Lower leg skin (tissue), 4 donors: Measurements from ENCODE around the gene RCHY1. TPM values are rescaled to one million over a fixed set of nuclear protein-coding genes. Genes with fewer than 3 reads are reported as not detected.

ENCODE experiments used
- DNase-seq, 2 donors: peaks; one replicate each; pipeline ENCODE4 v3.0.0-alpha.2; 2019; ENCODE audit warnings: low spot score in 2 of 2
- H3K4me3 ChIP-seq: fragments of 200-600 bp; sonication (generic); 2 replicates; pipeline ENCODE4 v1.5.1; 2017; ENCODE audit warnings: mild to moderate bottlenecking, low read depth; ENCODE audit not compliant: poor library complexity, severe bottlenecking
- POLR2A ChIP-seq, 2 donors: fragments of 450-650 bp; IDR thresholded peaks; one replicate each; pipeline ENCODE4 v1.6.1; 2016 to 2017; ENCODE audit warnings: antibody characterized with exemption in 2 of 2, mild to moderate bottlenecking in 1 of 2, moderate library complexity in 1 of 2
- WGBS, 2 donors: methylation state at CpG; one replicate each; pipeline ENCODE4 v1.1.5; 2018; 5-methylcytosine and 5-hydroxymethylcytosine counted together
- intact Hi-C: fragments of 100-400 bp; cut with DNase I; formaldehyde crosslinking; loops from one replicate; pipeline ENCODE4 v1.15.0; 2023; ENCODE audit warnings: low total_unique reads
- total RNA-seq, 4 donors: library from RNA; depleted of rRNA; stranded (reverse); fragments of >200 nt; gene quantifications; one replicate each; pipeline ENCODE4 v1.1.0, GENCODE V29; 2016
- TF ChIP-seq, protein P1 (sequence below), 3 donors: fragments of 450-650 bp; IDR thresholded peaks; one replicate each; pipeline ENCODE4 v1.5.1; 2016; ENCODE audit warnings: antibody characterized with exemption in 3 of 3, mild to moderate bottlenecking in 3 of 3, moderate library complexity in 2 of 3

Gene RCHY1
- total RNA-seq, 4 donors from 2014 or later = 9.3 to 28.2 (median 16.8) TPM

DNA sequence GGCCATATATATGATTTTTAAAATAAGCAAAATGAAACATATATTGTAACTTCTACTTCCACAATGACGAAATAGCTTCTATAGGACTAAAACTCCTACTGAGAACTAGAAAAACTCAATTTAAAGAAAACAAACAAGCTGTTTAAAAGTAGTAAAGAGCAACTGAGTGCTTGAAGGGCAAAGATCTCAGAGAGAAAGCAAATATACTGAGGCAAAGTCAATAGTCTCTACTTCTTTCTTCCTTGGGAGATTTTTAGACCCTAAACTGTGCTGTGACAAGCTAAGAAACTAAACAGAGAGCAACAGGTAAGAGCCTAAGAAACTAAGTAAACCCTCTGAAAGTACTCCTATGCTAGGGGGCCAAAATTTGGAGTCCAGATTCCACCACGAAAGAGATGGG lies 8.6 kb downstream of the RCHY1 start:
- WGBS, 2 donors = 98% methylated on average over 2 of the region's 2 CpGs
- DNase-seq = no peak
- H3K4me3 ChIP-seq = no peak overlapping the region
- TF ChIP-seq POLR2A (IDR thresholded peaks at IDR 0.05) = no peak
- intact Hi-C loops = no loop called here

DNA sequence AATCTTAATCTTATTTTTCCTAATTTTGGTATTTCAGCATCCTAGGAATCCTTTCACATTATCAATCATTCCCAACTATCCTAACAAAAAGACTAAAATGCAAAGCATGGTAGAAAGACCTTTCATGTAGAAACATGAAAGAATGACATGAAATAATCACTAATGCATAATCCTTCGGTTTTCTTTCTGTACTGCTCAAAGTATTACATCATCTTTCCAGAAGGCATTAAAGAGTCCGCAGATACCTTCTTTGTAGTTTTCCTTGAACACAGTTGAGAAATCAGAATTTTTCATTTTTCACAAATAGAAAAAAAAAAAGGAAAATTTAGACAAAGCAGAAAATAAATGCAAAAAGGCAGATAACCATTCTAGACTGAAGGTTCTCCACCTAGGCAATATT lies 11.5 kb downstream of the RCHY1 start:
- no peak for TF ChIP-seq POLR2A (IDR thresholded peaks at IDR 0.05)
- TF ChIP-seq, protein P1, sequence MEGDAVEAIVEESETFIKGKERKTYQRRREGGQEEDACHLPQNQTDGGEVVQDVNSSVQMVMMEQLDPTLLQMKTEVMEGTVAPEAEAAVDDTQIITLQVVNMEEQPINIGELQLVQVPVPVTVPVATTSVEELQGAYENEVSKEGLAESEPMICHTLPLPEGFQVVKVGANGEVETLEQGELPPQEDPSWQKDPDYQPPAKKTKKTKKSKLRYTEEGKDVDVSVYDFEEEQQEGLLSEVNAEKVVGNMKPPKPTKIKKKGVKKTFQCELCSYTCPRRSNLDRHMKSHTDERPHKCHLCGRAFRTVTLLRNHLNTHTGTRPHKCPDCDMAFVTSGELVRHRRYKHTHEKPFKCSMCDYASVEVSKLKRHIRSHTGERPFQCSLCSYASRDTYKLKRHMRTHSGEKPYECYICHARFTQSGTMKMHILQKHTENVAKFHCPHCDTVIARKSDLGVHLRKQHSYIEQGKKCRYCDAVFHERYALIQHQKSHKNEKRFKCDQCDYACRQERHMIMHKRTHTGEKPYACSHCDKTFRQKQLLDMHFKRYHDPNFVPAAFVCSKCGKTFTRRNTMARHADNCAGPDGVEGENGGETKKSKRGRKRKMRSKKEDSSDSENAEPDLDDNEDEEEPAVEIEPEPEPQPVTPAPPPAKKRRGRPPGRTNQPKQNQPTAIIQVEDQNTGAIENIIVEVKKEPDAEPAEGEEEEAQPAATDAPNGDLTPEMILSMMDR (IDR thresholded peaks at IDR 0.05) = no peak
- no peak overlapping the region for H3K4me3 ChIP-seq
- 84 to 91% methylated on average over 2 of the region's 2 CpGs for WGBS, 2 donors
- DNase-seq = no peak
- intact Hi-C loops = no loop called here

DNA sequence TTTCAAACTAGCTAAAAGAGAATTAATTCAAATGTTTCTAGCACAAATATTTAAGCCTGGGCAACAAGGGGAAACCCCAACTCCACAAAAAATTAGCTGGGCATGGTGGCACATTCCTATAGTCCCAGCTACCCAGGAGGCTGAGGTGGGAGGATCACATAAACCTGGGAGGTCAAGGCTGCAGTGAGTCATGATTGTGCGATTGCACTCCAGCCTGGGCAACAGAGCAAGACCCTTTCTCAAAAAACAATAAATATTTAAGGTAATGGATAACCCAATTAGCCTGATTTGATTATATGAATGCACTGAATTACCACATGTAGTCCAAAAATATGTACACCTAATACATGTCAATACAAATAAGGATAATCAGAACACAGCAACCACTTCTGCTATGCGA lies 14.3 kb downstream of the RCHY1 start:
- TF ChIP-seq, protein P1 (IDR thresholded peaks at IDR 0.05) = no peak
- no peak for TF ChIP-seq POLR2A (IDR thresholded peaks at IDR 0.05)
- intact Hi-C loops = no loop called here
- 96 to 99% methylated on average over 2 of the region's 2 CpGs for WGBS, 2 donors
- DNase-seq = no peak
- no peak overlapping the region for H3K4me3 ChIP-seq

DNA sequence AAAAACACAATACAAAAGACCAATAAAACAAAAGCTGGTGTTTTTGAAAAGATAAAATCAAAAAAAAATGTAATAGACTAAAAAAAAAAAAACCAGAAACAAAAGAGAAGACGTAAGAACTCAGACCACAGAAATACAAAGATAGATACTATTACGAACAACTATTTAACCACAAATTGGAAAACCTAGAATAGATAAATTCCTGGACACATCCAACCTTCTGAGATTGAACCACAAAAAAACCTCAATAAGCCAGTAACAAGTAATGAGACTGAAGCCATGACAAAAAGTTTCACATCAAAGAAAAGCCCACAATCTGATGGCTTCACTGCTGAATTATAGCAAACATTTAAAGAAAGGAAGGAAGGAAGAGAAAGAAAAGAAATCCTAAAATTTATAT lies 16.2 kb downstream of the RCHY1 start:
- WGBS, 2 donors = 83 to 91% methylated on average over 2 of the region's 2 CpGs
- no peak for DNase-seq

DNA sequence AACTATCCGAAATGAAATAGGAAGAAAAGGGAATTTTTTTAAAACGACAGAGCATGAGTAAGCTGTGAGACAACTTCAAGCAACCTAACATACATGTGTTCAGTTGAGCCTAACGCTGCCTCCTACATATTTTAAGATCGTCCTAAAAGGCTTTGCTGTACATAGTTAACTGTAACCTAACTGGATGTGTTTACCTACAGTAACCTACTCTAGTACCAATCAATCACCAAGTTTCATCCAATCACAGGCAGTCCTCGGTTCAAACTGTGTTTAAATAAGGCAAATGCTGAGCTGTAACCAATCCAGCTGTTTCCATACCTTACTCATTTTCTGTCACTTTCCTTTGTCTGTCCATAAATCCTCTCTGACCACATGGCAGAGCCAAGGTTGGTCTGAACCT lies 17.1 kb downstream of the RCHY1 start:
- intact Hi-C loops = no loop called here
- H3K4me3 ChIP-seq = no peak overlapping the region
- no peak for TF ChIP-seq POLR2A (IDR thresholded peaks at IDR 0.05)
- TF ChIP-seq, protein P1 (IDR thresholded peaks at IDR 0.05) = no peak
- no peak for DNase-seq
- 85% methylated on average over 5 of the region's 5 CpGs for WGBS, 2 donors

More for the DNA sequence above, 16.2 kb downstream of the RCHY1 start:
- TF ChIP-seq POLR2A (IDR thresholded peaks at IDR 0.05) = no peak
- TF ChIP-seq, protein P1 (IDR thresholded peaks at IDR 0.05) = no peak
- no peak overlapping the region for H3K4me3 ChIP-seq
- intact Hi-C loops = no loop called here

DNA sequence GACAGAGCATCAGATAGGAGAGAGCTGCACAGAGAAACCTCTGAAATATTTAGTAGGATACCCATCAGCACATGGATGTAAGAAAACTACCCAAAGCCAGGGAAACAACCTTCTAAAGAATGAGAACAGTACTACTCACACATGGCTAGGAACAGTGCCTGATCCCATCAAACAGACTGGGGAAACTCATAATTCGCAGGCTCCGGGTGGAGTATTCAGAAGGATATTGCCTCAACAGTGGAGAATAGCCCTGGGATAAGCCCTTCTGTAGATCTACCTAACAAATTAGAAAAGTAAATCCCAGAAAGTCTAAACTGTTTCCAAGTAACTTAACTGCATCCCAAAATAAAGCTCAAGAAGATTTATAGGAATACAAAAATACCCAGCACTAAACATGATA lies 17.8 kb downstream of the RCHY1 start:
- intact Hi-C loops = no loop called here
- H3K4me3 ChIP-seq = no peak overlapping the region
- TF ChIP-seq, protein P1 (IDR thresholded peaks at IDR 0.05) = no peak
- TF ChIP-seq POLR2A (IDR thresholded peaks at IDR 0.05) = no peak
- WGBS, 2 donors = 95% methylated on average over 2 of the region's 2 CpGs
- no peak for DNase-seq
